GM18867 (cell line): ENCODE data around the gene SLC19A1.
"Not testable (repeated sequence)": the region's sequence is repeated elsewhere in the genome, so short reads cannot be mapped to it uniquely, and the experiment has no call there.

Experiments used
- ATAC-seq: cut with Tn5 transposase; IDR thresholded peaks from one replicate; pipeline ENCODE4 v1.9.1; 2021; ENCODE audit warnings: mild to moderate bottlenecking, moderate library complexity; ENCODE audit not compliant: unreplicated experiment

Gene SLC19A1

DNA sequence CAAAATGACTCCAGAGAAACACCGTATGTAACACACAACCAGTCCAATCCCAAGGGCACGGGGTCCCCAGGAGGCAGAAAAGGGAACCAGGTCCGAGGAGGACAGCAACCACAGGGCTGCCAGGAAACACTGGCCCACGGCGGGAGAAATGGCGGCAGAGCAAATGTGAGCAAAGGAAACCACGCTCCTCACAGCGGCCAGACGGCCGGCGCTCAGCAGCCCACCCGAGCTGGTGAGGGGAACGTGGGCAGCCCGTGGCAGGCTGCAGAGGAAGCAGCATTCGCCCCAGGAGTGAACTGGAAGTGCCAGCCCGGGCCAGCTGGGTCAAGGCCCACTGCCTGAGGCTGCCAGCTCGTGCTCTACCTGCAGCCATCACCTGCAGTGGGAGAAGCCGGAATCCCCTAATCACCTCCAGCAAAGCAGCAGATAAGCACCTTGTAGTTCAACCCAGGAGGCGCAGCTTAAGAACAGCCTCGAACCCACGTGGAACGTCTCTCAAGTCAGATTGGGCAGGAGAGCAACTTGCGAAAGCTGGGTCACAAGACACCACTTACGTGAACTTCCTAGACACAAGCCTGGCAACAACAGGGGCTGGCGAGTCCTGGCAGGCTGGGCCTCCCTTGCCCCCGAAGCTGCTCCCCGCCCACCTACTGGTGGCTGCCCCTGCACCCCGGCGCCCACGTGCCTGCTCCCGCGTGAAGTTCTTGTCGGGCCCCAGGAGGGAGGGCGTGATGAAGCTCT is 6.7 kb downstream of the SLC19A1 start:
- no peak for ATAC-seq

DNA sequence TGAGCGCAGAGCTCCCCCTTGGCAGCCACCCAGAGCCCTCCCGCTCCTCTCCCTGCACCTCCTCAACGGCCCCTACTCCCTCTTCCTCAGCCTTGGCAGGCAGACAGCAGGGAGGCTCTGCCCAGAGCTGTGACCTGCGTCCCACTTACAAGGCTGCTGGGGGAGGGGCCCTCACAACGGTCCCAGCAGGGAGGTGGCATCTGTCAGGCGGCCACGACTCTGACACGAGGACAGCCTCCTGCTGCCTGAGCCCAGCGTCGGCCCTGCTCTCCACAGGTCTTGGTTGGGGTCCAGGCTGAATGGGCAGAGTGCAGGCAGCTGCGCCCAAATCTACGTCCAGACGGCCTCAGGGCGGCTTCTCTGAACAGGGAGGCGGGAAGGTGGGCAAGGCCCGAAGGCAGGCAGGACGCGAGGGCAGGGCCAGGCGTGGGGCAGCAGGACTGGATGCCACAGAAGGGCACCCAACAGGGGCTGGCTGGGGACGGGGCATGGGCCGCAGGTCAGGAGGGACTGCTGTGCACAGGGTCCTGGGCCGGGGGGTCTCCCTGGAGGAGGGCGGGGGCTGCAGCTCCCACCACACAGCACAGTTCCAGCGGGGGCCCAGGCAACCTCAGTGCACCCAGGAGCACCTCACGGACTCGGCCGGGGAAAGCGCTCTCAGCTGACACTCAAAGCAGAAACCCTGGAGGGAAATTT is 7.5 kb downstream of the SLC19A1 start:
- no peak for ATAC-seq

DNA sequence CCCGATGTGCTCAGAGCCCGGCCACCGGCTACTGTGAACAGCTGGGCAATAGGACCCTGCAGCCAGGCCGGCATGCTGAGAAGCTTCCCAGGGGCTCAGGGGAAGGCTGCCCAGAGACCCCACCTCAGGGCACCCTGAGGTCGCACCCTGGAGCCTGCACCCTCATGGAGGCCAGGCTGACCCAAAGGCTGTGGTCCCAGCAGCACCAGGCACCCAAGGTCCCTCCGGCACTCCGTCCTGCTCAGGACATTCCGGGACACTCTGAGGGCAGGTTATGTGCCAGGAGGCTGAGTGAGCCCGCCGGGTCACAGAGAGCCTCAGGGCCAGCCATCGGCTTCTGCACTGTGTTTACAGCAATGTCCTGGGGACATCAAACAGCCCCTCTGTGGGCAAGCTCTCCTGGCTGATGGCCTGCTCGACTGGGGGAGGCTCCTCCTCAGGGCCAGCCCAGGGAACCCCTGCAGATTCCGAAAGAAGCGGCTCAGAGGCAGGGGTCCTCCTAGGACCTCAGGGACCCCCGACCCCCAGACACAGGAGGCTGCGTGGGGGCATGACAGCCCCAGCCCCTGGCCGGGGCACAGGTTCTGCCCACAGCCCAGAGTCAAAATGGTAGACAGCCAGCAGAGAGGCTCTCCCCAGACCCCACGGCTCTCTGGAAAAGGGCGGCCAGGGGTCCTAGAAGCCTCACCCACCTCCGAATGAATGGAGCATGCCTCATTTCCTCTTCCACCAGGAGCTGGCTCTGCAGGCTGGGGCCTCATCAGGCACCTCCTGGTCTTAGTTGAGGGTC is 8.2 kb downstream of the SLC19A1 start:
- ATAC-seq = no peak

DNA sequence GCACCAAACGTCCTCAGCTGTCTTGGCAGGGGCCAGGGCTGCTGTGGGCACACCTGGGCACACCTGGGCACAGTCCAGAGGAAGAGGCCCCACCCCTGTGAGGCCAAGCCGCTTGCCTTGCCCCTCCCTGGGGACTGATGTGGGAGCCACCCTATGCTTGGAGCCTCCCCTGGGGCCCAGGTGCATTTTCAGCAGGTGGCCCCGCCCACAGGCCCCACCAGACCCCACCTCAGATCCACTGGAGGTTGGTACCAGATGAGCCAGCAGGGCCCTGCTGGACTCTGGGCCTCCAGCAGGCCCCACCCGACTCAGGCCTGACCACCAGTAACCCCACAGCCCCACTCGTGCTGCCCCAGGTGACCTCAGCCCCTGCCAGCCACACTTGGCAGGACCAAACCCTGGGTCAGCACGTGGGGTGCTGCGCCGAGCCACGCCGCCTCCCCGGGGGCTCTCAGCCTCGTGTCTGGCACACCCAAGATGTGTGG is 8.8 kb downstream of the SLC19A1 start:
- ATAC-seq = no peak

DNA sequence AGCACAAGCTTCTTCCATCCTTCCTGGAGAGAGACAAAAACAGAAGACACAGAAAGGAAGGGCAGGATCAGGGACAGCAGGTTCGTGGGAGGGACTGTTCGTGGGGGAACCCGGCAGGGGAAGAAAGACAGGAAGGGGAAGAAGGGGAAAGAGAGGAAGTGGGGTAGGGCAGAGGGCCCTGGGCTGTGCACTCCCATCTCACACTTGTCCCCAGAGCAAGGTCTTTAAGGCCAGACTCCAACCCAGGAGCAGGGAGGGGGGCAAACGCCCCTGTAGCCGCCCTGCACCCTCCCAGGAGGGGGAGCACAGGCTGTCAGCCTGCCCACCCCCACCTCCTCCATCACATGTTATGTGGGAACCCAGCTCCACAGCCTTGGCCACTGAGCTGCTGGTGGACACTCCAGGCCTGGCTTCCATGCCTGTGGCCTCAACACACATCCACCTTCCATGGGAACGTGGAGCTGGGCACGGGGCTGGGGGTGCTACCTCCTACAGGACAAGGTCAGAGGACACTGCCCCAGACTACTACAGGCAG is 9.3 kb downstream of the SLC19A1 start:
- no peak for ATAC-seq

DNA sequence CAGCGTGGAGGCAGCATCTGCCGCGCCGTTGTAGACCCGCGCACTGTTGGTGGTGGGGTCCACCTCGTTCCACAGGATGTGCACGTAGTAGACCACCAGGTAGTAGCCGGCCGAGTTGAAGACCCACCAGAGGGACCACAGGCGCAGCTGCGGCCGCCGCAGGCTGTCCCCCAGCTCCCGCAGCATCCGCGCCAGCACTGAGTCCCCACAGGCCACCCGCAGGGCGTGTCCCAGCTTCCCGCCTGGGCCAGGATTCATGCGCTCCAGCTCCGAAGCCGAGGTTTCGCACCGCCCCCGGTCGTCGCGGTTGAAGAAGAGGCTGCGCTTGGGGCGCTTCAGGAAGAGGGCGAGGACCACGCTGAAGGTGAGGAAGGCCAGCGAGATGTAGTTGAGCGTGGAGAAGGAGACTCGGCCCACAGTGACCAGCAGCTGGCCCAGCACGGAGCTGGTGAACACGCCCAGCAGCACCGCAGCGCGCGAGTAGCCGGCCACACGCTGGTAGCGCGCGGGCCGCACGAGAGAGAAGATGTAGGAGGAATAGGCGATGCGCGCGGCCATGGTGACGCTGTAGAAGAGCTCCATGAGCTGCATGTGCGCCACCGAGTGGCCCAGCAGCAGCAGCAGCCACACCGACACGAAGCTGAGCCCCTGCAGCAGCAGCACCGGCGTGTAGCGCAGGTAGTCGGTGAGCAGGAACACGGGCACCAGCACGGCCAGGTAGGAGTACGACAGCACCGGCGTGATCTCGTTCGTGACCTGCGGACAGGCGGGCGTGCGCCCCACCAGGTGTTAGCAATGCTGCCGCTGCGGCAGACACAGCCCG is 10.6 kb downstream of the SLC19A1 start:
- no peak for ATAC-seq

DNA sequence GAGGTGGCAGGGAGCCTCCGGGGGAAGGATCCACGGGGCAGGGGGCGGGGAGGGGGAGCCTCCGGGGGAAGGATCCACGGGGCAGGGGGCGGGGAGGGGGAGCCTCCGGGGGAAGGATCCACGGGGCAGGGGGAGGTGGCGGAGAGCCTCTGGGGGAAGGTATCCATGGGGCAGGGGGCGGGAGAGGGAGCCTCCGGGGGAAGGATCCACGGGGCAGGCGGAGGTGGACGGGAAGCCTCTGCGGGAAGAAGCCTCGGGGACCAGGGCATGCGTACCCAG is 11.2 kb downstream of the SLC19A1 start:
- ATAC-seq = not testable (repeated sequence)

DNA sequence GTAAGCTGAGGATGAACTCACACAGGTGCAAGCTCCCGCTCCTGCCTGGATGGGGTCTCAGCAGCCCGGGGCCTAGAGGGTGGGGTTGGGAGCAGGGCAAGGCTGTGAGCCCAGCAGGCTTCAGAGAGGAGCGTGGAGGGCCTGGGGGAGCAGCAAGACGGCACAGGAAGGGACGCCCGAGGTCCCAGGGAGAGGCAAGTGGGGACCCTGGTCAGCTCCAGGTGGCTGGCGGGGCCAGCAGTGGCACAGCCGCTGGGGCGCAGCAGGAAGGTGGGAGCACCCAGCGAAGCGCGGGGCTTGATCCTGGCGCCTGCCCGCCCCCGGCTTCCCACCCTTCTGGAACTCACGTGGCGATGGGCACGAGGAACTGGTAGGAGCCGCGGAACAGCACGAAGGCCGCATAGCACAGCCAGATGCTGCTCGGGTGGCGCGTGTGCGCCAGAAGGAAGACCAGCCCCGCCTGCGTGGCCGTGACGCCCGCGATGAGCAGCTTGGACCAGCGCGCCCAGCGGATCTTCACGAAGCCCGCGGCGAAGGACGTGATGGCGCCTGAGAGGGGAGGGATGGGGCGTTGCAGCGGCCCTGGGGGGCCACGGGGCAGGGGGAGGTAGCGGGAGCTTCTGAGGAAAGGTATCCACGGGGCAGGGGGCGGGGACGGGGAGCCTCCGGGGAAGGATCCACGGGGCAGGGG is 11.7 kb downstream of the SLC19A1 start:
- ATAC-seq = no peak

DNA sequence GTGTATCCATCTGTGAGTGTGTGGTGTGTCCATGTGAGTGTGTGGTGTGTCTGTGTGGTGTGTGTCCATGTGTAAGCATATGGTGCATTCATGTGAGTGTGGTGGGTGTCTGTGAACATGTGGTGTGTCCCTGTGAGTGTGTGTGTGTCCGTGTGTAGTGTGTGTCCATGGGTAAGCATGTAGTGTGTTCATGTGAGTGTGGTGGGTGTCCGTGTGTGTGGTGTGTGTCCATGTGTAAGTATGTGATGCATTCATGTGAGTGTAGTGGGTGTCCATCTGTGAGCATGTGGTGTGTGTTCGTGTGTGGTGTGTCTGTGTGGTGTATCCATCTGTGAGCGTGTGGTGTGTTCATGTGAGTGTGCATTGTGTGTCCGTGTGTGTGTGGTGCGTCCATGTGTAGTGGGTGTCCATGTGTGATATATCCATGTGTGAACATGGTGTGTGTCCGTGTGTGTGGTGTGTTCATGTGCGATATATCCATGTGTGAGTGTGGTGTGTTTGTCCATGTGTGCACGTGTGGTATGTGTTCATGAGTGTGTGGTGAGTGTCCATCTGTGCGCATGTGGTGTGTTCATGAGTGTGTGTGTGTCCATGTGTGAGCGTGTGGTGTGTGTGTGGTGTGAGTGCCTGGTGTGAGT is 12.3 kb downstream of the SLC19A1 start:
- ATAC-seq = no peak

DNA sequence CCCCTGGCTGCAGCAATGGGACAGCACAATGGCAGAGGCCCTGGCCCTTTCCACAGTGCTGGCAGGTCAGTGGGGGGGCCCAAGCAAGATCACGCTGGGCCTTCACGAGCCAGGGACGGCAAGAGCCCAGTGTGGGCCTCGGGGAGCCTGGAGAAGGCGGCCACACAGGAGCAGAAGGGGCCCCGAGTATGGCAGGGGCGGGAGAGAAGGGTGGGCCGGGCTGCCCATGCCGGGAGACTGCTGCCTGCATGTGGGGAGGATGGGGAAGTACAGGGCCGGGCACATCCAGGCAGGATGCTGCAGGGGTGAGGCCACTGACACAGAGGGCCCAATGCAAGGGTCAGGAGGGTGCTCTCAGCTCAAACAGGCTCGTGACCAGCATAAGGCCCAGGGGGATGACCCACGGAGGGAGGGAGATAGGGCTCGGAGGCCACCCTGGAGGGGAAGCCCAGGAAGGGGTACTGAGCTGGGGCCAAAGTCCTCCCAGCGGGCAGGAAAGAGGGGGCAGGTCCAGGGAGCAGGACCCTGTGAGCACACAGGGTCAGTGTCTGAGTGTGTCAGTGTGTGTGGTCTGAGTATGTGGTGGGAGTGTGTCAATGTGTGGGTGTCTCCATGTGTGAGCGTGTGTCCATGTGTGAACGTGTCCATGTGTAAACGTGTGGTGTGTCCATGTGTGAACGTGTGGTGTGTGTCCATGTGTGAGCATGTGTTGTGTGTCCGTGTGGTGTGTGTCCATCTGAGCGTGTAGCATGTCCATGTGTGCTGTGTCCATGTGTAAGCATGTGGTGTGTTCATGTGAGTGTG is 13.1 kb downstream of the SLC19A1 start:
- ATAC-seq = no peak

DNA sequence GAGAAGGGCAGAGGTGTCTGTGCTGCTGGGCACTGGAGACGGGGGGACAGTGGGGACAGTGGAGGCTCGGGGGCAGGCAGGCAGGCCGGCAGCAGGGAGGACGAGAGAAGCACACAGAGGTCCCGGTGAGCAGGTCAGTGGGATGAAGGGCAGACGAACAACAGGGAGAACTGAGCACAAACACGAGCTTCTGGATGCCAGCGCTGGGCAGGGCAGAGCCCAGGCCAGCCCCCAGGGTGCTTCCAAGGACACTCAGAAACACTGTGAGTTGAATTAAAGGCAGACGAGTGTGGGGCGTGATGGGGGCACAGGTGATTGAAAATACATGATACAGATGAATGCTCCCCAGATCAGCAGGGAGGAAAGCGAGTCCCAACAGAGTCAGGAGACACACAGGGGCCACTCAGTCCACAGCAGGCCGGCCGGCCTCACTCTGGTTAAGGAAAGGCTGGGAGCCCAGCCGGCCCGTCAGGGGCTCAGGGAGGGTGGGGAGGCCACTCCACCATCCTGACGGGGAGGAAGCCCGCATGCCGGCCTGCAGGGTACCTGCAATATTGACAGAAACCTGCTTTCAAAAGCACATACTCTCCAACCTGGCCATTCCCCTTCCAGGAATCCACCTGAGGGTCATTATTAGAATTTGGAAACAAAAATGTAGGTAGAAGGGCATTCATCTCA is 14.1 kb downstream of the SLC19A1 start:
- no peak for ATAC-seq

DNA sequence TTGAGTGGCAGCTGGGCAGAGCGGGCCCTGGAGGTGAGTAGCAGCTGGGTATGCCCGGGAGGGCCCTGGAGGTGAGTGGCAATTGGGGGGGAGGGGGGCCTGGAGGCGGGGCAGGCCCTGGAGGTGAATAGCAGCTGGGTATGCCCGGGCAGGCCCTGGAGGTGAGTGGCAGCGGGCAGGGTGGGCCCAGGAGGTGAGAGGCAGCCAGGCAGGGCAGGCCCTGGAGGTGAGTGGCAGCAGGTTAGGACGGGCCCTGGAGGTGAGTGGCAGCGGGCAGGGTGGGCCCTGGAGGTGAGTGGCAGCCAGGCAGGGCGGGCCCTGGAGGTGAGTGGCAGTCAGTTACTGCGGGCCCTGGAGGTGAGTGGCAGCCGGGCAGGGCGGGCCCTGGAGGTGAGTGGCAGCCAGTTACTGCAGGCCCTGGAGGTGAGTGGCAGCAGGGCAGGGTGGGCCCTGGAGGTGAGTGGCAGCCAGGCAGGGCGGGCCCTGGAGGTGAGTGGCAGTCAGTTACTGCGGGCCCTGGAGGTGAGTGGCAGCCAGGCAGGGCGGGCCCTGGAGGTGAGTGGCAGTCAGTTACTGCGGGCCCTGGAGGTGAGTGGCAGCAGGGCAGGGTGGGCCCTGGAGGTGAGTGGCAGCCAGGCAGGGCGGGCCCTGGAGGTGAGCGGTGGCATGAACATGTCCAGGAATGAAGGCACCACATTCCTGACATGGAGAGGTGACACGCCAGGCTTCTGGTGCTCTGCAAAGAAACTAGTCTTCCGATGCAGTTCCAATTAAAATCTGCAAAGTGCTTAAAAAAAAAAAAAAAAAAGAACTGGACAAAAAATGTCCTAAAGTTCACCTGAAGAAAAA is 14.9 kb downstream of the SLC19A1 start:
- ATAC-seq = not testable (repeated sequence)

DNA sequence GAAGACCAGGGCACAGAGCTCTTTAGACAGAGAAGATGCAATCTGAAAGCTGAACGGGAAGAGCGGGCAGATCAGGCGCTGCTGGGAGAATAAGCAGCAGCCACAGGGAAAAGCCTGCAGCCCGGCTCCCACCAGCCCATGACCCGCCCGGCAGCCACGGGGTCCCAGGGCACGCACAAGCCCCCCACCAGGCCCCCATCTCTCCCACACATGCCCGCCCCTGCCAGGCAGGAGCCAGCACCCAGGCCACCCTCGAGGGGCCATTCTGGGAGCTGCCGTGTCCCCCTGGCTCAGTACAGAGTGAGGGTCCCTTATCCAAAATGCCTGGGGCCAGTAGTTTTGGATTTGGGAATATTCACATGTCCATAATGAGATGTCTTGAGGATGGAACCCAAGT is 16.3 kb downstream of the SLC19A1 start:
- no peak for ATAC-seq

DNA sequence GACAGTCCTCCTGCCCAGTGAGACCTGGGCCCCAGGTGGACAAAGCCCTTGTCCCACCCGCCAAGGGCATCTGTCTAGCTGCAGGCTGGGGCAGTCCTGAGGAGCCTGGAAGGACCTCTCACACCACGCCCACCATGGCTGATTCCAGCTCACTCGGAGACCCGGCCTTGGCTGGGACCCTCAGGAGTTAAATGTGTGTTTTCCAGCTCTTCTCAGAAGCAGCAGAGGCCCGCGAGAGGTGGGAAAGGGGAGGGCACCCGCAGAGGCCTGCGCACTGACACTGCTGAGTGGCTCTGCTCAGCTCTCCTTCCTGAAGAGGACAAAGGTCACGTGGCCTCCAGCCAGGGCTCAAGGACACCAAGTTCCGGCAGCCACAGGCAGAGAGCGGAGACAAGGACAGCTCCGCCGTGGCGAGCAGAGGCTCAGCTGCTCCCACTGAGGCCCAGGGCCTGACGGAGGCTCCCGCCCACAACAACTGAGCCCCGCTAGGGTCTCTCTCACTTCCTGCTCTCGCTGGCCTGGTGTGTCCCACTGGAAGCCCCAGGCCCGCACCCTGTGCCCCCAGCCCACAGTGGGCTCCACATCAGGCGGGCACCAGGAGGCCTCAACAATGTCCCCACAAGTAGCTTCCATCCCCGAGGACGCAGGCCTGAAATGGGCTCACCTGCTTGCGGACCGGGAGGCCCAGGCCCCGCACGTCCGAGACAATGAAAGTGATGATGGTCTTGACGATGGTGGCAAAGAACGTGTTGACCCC is 16.9 kb downstream of the SLC19A1 start:
- no peak for ATAC-seq

DNA sequence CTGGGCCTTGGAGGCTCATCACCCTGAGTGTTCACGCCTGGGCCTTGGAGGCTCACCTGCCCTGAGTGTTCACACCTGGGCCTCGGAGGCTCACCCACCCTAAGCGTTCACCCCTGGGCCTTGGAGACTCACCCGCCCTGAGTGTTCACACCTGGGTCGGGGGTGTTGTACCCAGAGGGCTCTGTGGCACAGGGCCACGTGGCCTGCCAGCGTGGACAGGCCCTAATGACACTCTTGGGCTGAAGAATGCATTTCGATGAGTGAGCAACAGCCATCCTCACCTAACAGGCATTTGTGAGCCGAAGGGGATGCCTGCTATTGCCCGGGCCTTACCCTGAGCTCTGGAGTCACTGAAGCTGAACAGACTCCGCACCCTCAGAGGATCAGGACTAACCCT is 17.5 kb downstream of the SLC19A1 start:
- no peak for ATAC-seq

DNA sequence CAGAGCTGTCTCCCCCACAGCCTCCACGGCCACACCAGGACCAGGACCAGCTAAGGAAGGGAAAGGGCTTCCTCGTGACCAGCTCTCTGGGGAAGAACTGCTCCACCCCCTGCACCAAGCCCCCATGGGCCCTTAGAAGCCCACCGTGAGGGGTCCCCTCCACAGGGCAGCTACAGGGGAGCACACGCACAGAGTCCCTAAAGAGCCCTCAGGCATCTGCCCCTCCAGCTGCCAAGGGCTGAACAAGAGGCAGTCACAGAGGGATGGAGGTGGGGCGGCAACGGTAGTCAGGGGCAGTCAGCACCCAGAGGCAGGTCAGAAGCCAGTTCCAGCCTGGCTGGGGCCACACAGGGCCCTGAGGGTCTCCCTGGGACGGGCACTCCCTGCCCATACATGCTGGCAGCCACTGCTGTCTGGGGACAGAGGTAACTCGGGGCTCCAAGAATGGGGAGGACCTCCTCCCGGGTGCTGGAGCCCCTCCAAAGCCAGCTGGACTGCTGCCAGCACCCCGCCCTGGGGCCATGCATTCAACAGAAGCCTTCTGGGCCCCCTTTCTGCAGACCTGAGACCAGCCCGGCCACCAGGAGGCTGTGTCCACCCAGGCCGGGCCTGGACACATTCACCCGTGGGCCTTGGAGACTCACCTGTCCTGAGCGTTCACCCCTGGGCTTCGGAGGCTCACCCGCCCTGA is 18.7 kb downstream of the SLC19A1 start:
- no peak for ATAC-seq
